GM19239 (cell line): Measurements from ENCODE around the gene PIAS3.
"Not testable (repeated sequence)": the region's sequence is repeated elsewhere in the genome, so short reads cannot be mapped to it uniquely, and the experiment has no call there.

Experiments
- DNase-seq: peaks from one replicate; pipeline ENCODE4 v3.0.0; 2011; ENCODE audit warnings: low spot score; ENCODE audit not compliant: insufficient read length
- FAIRE-seq: peaks from 2 replicates; lab custom pipeline; 2011; peaks lifted over from hg19 to GRCh38; lab: Jason Lieb, UNC

The PIAS3 gene

DNA sequence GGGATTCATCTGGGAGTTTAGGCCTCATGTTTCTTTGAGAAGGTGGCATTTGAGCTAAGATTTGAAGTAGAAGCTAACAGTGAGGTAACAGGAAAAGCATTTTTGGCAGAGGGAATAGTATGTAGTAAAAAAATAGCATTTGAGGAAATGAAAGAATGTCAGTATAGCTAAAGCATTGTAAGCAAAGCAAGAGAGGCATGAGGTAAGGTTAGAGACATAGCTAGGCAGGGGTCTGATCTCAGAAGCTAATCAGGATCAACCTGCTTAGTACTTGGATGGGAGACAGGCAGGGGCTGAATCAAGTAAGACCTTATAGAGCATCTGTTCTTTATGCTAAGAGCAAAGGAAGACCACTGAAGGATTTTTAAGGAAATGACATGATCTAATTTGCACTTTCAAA is 30.9 kb downstream of the PIAS3 start:
- FAIRE-seq (no peak), DNase-seq (no peak)

DNA sequence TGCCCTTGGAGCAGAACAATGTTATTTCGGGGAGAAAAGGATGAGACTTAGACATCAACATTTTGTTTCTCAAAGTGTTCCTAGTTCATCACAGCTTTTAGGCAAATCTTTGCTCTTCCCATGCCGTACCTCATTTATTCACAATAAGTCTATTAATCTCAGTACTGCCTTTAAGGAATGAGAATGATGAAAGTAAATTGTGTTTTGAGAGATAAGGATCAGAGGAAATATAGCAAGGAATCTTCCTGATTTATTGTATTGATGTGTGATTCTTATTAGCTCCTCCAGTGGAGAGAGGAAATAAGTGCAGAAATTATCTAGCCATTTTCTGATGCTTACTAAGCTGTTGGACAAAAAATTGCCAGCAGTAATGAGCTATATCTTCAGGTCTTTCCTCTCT is 32.9 kb downstream of the PIAS3 start:
- FAIRE-seq, result no peak
- DNase-seq, result no peak

DNA sequence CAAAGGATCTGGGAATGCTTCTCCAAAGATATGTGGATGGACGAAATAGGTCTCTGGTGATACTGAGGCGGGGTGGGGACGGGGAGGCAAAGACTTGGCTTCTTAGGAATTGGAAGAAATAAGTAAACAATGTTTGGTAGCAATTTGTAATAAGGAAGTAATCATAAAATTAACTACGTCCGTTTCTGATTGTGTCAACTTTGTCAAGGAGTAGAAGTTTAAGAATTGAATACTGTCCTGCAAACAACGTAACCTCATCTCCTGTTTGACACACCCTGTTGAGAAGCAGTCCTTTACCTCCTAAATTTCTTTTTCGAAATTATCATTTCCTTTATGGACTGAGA is 34.4 kb downstream of the PIAS3 start:
- no peak for FAIRE-seq

GRCh38 chr1:145823565-145824498 is 35.0 kb downstream of the PIAS3 start, which contains the start of the genes POLR3C and RNF115:
Gene POLR3C (plus strand): TSS chr1:145824200. CDS start chr1:145825777, 1,577 bp downstream.
Gene RNF115 (minus strand): TSS chr1:145824095. CDS start chr1:145823873, 222 bp downstream.
- peak; percentile 45 for FAIRE-seq

More for the DNA sequence above, 34.4 kb downstream of the PIAS3 start:
- no peak for DNase-seq

DNA sequence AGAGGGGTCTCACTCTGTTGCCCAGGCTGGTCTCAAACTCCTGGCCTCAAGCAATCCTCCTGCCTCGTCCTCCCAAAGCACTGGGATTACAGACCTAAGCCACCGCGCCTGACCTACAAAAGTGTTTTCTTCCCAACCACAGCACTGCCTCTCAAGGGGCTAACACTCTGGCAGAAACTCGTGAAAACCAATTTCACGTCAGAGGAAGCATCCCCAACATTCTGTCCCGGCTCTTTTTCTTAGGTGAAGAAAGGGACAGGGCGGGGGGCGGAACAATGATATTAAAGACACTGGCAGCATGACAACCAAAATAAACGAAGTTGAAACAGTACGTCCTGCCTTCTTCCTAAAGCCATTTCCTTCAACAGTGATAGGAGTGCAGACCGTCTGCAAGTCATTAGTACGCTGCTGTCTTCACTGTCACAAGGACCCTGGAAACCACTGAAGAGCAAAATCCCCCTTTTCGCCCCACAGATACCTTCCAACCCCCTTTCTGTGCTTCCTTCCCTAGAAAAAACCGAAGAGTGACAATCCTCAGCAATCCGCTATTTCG is 36.0 kb downstream of the PIAS3 start:
- not testable (repeated sequence) for FAIRE-seq, DNase-seq

More at GRCh38 chr1:145823565-145824498, 35.0 kb downstream of the PIAS3 start, which contains the start of the genes POLR3C and RNF115:
- DNase-seq, result peak; percentile 71

GRCh38 chr1:145818095-145818494 is 40.8 kb downstream of the PIAS3 start:
- not testable (repeated sequence) for FAIRE-seq, DNase-seq

GRCh38 chr1:145812977-145813810 is 45.7 kb downstream of the PIAS3 start:
- not testable (repeated sequence) for DNase-seq, FAIRE-seq

GRCh38 chr1:145806844-145807243 is 52.0 kb downstream of the PIAS3 start:
- DNase-seq (no peak), FAIRE-seq (no peak)

DNA sequence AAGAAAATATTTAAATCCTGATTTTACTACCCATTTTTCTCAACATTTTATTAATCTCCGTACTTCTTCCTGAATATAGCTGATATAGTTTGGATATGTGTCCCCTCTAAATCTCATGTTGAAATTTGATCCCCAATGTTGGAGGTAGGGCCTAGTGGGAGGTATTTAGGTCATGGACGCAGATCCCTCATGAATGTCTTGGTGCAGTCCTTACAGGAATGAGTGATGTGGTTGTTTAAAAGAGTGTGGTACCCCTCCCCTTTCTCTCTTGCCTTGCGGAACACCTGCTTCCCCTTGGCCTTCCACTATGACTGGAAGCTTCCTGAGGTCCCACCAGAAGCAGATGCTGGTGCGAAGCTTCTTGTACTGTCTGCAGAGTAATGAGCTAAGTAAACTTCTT is 52.5 kb downstream of the PIAS3 start:
- DNase-seq, result no peak
- FAIRE-seq, result no peak

- no peak for FAIRE-seq
- DNase-seq, result no peak
These were observed 53.8 kb downstream of the PIAS3 start for GRCh38 chr1:145805057-145805456.

- FAIRE-seq (no peak), DNase-seq (no peak)
These were observed 54.4 kb downstream of the PIAS3 start for GRCh38 chr1:145804235-145805045.

- DNase-seq (no peak), FAIRE-seq (no peak)
These were observed 59.1 kb downstream of the PIAS3 start for GRCh38 chr1:145799806-145800205.
